H9 (cell line): Measurements from ENCODE around the gene FBN1. TPM values are rescaled to one million over a fixed set of nuclear protein-coding genes. Genes with fewer than 3 reads are reported as not detected.

Source experiments
- DNase-seq: peaks from one replicate; pipeline ENCODE4 v3.0.0-alpha.2; 2017
- H2AFZ ChIP-seq: one replicate; pipeline ENCODE4 v1.6.1; 2013; ENCODE audit warnings: mild to moderate bottlenecking, low read length, control low read depth, moderate library complexity
- H2AK5ac ChIP-seq: 2 replicates; pipeline ENCODE4 v1.6.1; 2013; ENCODE audit warnings: low read length, control low read depth, mixed read lengths; ENCODE audit not compliant: insufficient read length
- H2BK120ac ChIP-seq: one replicate; pipeline ENCODE4 v1.6.1; 2013; ENCODE audit warnings: low read depth, mild to moderate bottlenecking, low read length, control low read depth, inconsistent platforms; ENCODE audit not compliant: poor library complexity, severe bottlenecking
- H2BK12ac ChIP-seq: 2 replicates; pipeline ENCODE4 v1.6.1; 2013; ENCODE audit warnings: low read length, control low read depth, mixed read lengths, low read depth; ENCODE audit not compliant: insufficient read length
- H2BK15ac ChIP-seq: 2 replicates; pipeline ENCODE4 v1.6.1; 2013; ENCODE audit warnings: low read depth, low read length, control low read depth
- H2BK20ac ChIP-seq: one replicate; pipeline ENCODE4 v1.6.1; 2013; ENCODE audit warnings: low read depth, mild to moderate bottlenecking, low read length, control low read depth, inconsistent platforms; ENCODE audit not compliant: poor library complexity, severe bottlenecking
- H2BK5ac ChIP-seq: 2 replicates; pipeline ENCODE4 v1.6.1; 2013; ENCODE audit warnings: low read length, control low read depth, mixed read lengths; ENCODE audit not compliant: insufficient read length
- H3K14ac ChIP-seq: 2 replicates; pipeline ENCODE4 v1.6.1; 2013; ENCODE audit warnings: low read length, control low read depth; ENCODE audit not compliant: insufficient read depth
- H3K18ac ChIP-seq: 2 replicates; pipeline ENCODE4 v1.6.1; 2013; ENCODE audit warnings: low read depth, mild to moderate bottlenecking, mixed read lengths, low read length, control low read depth; ENCODE audit not compliant: insufficient read length
- H3K23ac ChIP-seq: 2 replicates; pipeline ENCODE4 v1.6.1; 2013; ENCODE audit warnings: low read length, control low read depth, mixed read lengths, low read depth; ENCODE audit not compliant: insufficient read length
- H3K23me2 ChIP-seq: 2 replicates; pipeline ENCODE4 v1.6.1; 2013; ENCODE audit warnings: low read depth, mild to moderate bottlenecking, mixed read lengths, low read length, control low read depth; ENCODE audit not compliant: insufficient read length, poor library complexity, severe bottlenecking
- H3K27ac ChIP-seq: 2 replicates; pipeline ENCODE4 v1.5.1; 2013; ENCODE audit warnings: low read length, control low read depth, mixed read lengths, low read depth; ENCODE audit not compliant: insufficient read length
- H3K27me3 ChIP-seq: 2 replicates; pipeline ENCODE4 v1.6.1; 2013; ENCODE audit warnings: low read length, control low read depth, inconsistent platforms; ENCODE audit not compliant: insufficient read depth
- H3K4ac ChIP-seq: 2 replicates; pipeline ENCODE4 v1.6.1; 2013; ENCODE audit warnings: low read depth, mild to moderate bottlenecking, control low read depth, inconsistent platforms, low read length, moderate library complexity
- H3K4me1 ChIP-seq: 2 replicates; pipeline ENCODE4 v1.6.1; 2013; ENCODE audit warnings: low read length, control low read depth, inconsistent platforms; ENCODE audit not compliant: insufficient read depth
- H3K4me2 ChIP-seq: 2 replicates; pipeline ENCODE4 v1.6.1; 2013; ENCODE audit warnings: low read length, control low read depth, mixed read lengths; ENCODE audit not compliant: insufficient read length, insufficient read depth
- H3K56ac ChIP-seq: 2 replicates; pipeline ENCODE4 v1.6.1; 2013; ENCODE audit warnings: low read depth, mild to moderate bottlenecking, mixed read lengths, low read length, control low read depth; ENCODE audit not compliant: insufficient read length
- H3K79me1 ChIP-seq: 2 replicates; pipeline ENCODE4 v1.6.1; 2013; ENCODE audit warnings: low read depth, mild to moderate bottlenecking, moderate library complexity, low read length, control low read depth, inconsistent platforms; ENCODE audit not compliant: insufficient read depth, poor library complexity, severe bottlenecking
- H3K79me2 ChIP-seq: 2 replicates; pipeline ENCODE4 v1.6.1; 2013; ENCODE audit warnings: low read length, control low read depth, inconsistent platforms; ENCODE audit not compliant: insufficient read depth
- H3K9ac ChIP-seq: 2 replicates; pipeline ENCODE4 v1.6.1; 2013; ENCODE audit warnings: low read length, control low read depth, mixed read lengths; ENCODE audit not compliant: insufficient read length; ENCODE audit errors: extremely low read depth
- H3K9me3 ChIP-seq: one replicate; pipeline ENCODE4 v1.6.1; 2013; ENCODE audit warnings: low read depth, low read length, inconsistent platforms; ENCODE audit not compliant: control insufficient read depth
- H3T11ph ChIP-seq: one replicate; pipeline ENCODE4 v1.6.1; 2013; ENCODE audit warnings: mild to moderate bottlenecking, low read length, control low read depth, inconsistent platforms
- H4K20me1 ChIP-seq: one replicate; pipeline ENCODE4 v1.6.1; 2013; ENCODE audit not compliant: control insufficient read depth, insufficient read length, insufficient read depth
- H4K5ac ChIP-seq: 2 replicates; pipeline ENCODE4 v1.6.1; 2013; ENCODE audit warnings: low read depth, mild to moderate bottlenecking, mixed read lengths, low read length, control low read depth; ENCODE audit not compliant: insufficient read length
- H4K8ac ChIP-seq: replicated peaks from 2 replicates; pipeline ENCODE4 v1.6.1; 2013; ENCODE audit warnings: low read length, control low read depth, mixed read lengths, low read depth; ENCODE audit not compliant: insufficient read length
- H4K91ac ChIP-seq: 2 replicates; pipeline ENCODE4 v1.6.1; 2013; ENCODE audit warnings: low read depth, mild to moderate bottlenecking, moderate library complexity, mixed read lengths, low read length, control low read depth; ENCODE audit not compliant: insufficient read length
- H3K27ac Mint-ChIP-seq, 3 experiments: 2 replicates in 2 of 3; 3 replicates in 1 of 3; pipeline ENCODE4 v1.8.0; 2020 to 2021; ENCODE audit warnings: mixed read lengths in 3 of 3, mild to moderate bottlenecking in 1 of 3, moderate library complexity in 1 of 3
- H3K27me3 Mint-ChIP-seq: 2 replicates; pipeline ENCODE4 v1.8.0; 2021; ENCODE audit warnings: low read depth, mild to moderate bottlenecking, moderate library complexity, mixed read lengths
- H3K36me3 Mint-ChIP-seq, 3 experiments: 2 replicates in 2 of 3; 3 replicates in 1 of 3; pipeline ENCODE4 v1.8.0; 2020 to 2021; ENCODE audit warnings: low read depth in 3 of 3, mixed read lengths in 3 of 3; ENCODE audit not compliant: insufficient read depth in 1 of 3
- H3K4me1 Mint-ChIP-seq, 2 experiments: 2 replicates each; pipeline ENCODE4 v1.8.0; 2020; ENCODE audit warnings: mixed read lengths in 2 of 2
- H3K4me3 Mint-ChIP-seq, 2 experiments: 2 replicates in 1 of 2; 3 replicates in 1 of 2; pipeline ENCODE4 v1.8.0; 2020 to 2021; ENCODE audit warnings: mild to moderate bottlenecking in 2 of 2, mixed read lengths in 2 of 2, moderate library complexity in 1 of 2
- H3K9me3 Mint-ChIP-seq, 2 experiments: 2 replicates in 1 of 2; 3 replicates in 1 of 2; pipeline ENCODE4 v1.8.0; 2020; ENCODE audit warnings: mild to moderate bottlenecking in 2 of 2, mixed read lengths in 2 of 2, moderate library complexity in 1 of 2
- WGBS: extraction: QIAGEN DNeasy Blood & Tissue Kit; methylation state at CpG from one replicate; pipeline ENCODE4 v1.1.7; 2013; ENCODE audit warnings: missing lambda C conversion rate, low lambda C conversion rate, mixed read lengths; ENCODE audit not compliant: insufficient read length; ENCODE audit errors: extremely low coverage; 5-methylcytosine and 5-hydroxymethylcytosine counted together
- total RNA-seq: library from RNA; stranded (reverse); gene quantifications from 2 replicates; pipeline ENCODE4 v1.2.1, GENCODE V29; 2021
- TF ChIP-seq, protein P1 (sequence below): fragments of 200-600 bp; sonication (generic); conservative IDR thresholded peaks from 3 replicates; pipeline ENCODE4 v1.8.0; 2021; ENCODE audit warnings: antibody characterized with exemption, mild to moderate bottlenecking

FBN1 gene
- total RNA-seq, 1 experiment from 2014 or later: 3.6 TPM

DNA sequence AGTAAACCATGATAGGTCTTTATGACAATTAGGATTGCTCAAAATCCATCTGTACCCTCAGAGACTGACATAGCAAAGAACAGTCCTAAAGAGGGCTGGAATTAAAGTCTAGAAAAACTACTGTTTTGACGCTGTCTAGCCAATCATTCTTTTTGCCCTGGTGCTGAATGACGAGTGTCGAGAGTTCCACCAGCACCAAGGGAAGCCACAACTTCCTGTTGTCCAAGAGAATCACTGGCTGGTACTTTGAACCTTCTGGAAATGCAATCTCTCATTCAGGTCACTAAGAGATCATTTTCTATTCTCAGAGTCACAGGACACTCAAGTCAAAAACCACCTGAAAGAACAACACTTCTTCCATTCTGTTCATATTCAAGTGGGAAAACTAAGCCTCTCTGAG lies 37.7 kb downstream of the FBN1 start:
- no peaks in the 10 kb centered on the region for H3K9me3 ChIP-seq
- H2BK5ac ChIP-seq: no peak overlapping the region
- H3K27me3 ChIP-seq: no peaks in the 10 kb centered on the region
- no peaks in the 10 kb centered on the region for H3K23me2 ChIP-seq
- H2BK12ac ChIP-seq: no peak overlapping the region
- H3K18ac ChIP-seq: no peak overlapping the region
- H4K5ac ChIP-seq: no peak overlapping the region
- Mint-ChIP-seq H3K4me3 (no peak overlapping the region), H3K4me1 (peaks cover 13 to 24% of the 10 kb centered on the region in 2 experiments), H3K27me3 (no peaks in the 10 kb centered on the region), H3K27ac (no peak overlapping the region), H3K36me3 (no peaks in the 10 kb centered on the region), H3K9me3 (0 out of 5 replicates have a peak, but pooled peaks cover 0 to 2% of the 10 kb centered on the region in 2 experiments)
- no peak overlapping the region for H3K56ac ChIP-seq
- H3K79me2 ChIP-seq: no peaks in the 10 kb centered on the region
- peaks cover 3% of the 10 kb centered on the region; the same call in 1 of the 2 replicates for H3K4me1 ChIP-seq
- no peak overlapping the region for H2BK15ac ChIP-seq
- H4K8ac ChIP-seq: no peak overlapping the region
- H4K20me1 ChIP-seq: no peaks in the 10 kb centered on the region
- no peak overlapping the region for H3K23ac ChIP-seq
- no peak overlapping the region for H3K4me2 ChIP-seq
- no peak overlapping the region for H3K4ac ChIP-seq
- H2AK5ac ChIP-seq: no peak overlapping the region
- no peak overlapping the region for H2BK20ac ChIP-seq
- H3K79me1 ChIP-seq: no peaks in the 10 kb centered on the region
- no peak overlapping the region for H3K14ac ChIP-seq
- H3T11ph ChIP-seq: no peak overlapping the region
- H3K27ac ChIP-seq: no peak overlapping the region
- no peak for DNase-seq
- TF ChIP-seq, protein P1, sequence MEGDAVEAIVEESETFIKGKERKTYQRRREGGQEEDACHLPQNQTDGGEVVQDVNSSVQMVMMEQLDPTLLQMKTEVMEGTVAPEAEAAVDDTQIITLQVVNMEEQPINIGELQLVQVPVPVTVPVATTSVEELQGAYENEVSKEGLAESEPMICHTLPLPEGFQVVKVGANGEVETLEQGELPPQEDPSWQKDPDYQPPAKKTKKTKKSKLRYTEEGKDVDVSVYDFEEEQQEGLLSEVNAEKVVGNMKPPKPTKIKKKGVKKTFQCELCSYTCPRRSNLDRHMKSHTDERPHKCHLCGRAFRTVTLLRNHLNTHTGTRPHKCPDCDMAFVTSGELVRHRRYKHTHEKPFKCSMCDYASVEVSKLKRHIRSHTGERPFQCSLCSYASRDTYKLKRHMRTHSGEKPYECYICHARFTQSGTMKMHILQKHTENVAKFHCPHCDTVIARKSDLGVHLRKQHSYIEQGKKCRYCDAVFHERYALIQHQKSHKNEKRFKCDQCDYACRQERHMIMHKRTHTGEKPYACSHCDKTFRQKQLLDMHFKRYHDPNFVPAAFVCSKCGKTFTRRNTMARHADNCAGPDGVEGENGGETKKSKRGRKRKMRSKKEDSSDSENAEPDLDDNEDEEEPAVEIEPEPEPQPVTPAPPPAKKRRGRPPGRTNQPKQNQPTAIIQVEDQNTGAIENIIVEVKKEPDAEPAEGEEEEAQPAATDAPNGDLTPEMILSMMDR: no peak
- no peak overlapping the region for H2BK120ac ChIP-seq
- no peak overlapping the region for H2AFZ ChIP-seq
- no peak overlapping the region for H4K91ac ChIP-seq
- H3K9ac ChIP-seq: no peak overlapping the region
- WGBS: no CpG with 5 or more reads among the region's 3 CpGs
